ENCODE data around the gene ACSBG1.

ACSBG1 gene

DNA sequence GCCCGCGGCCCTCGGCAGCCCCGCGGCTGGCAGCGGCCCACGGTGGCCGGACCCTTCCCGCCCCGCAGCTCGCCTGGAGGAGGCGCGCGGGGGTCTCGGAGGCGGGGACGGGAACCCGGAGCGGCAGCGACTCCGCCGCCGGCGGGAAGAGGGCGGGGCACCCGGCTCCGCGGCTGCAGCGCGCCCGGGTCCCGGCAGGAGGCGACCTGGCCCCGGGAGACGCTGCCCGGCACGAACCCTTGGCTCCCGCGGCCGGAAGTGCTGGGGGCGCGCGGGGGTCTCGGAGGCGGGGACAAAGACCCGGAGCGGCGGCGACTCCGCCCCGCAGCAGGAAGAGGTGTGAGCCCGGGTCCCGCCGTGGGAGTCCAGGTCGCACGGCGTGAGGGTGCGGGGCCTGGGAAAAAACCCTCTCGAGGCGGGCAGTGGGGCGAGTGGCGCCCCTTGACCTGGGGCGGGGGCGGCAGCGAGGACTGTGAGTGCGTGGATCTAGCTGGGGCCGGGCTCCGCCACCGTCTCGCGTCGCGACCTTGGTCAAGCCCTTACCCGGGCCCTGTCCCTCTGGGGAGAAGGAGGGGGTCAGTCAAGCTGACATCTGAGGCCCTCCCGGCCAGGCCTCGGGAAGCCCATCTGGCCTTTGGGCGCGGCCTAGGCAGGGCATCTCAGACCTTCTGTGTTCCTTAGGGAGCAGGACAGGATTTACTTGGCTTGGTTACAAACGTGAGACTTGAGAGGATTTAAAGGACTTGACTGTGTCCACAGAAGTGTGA lies 102.9 kb downstream of the ACSBG1 start, which contains the start of gene CIB2:
Gene CIB2 (minus strand): TSS at position 151 of the 767 bp plus-strand sequence. CDS start 230 bp downstream, outside the sequence.
- no peak for TF ChIP-seq Cebpa-rat (IDR thresholded peaks at IDR 0.05)
- Histone ChIP-seq H3K27ac (peak within 1 kb of the TSS; percentile 91), H4K20me1 (no peaks in the 10 kb centered on the region), H3K4me1 (peaks cover 16% of the 10 kb centered on the region), H3K4me3 (peak within 1 kb of the TSS; percentile 86), H3K9me3 (no peaks in the 10 kb centered on the region), H3K9ac (peak within 1 kb of the TSS; percentile 93), H3K36me3 (no peaks in the 10 kb centered on the region), H3K27me3 (no peaks in the 10 kb centered on the region), H3K4me2 (peak within 1 kb of the TSS; percentile 100)

DNA sequence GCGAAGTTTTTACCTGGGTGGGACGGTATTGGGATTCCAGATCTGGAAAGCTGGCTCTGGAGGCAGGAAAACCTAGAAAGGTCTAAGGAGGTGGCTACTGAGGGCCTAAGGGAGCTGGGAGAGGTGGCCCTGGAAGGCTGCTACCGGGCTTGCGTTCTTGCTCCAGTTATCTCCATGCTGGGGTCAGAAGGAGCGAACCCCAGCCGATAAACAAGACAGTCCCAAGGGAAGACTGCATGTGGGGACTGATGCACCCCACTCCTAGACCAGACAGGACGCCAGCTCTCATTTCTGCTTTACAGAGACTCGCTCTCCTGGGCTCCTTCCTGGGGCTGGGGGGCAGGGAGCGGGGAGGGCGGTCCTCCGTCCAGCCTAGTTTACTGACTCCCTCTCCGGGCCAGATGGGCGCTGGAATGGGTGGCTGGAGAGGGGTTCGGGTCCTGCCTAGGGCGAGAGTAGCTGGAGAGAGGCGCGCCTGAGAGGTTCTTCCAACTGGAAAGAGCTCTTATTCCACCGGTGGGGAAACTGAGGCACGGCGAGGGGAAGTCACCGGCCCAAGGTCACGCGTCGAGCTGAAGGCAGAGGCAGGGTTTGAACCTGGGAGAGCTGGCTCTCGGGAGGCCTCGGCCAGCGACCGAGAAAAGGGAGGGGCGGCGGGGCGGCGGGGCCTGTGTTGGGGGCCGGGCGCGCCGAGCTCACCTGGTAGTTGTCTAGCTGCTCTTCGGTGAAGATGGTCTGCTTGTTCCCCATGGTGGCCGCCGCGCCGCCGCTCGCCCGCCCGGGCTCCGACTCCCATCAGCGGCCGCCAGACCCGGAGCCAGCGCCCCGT lies 103.7 kb downstream of the ACSBG1 start:
- Histone ChIP-seq H3K9me3 (no peaks in the 10 kb centered on the region), H3K27me3 (no peaks in the 10 kb centered on the region), H3K36me3 (no peaks in the 10 kb centered on the region), H4K20me1 (no peaks in the 10 kb centered on the region), H3K27ac (peak overlapping the region; percentile 91; the same call in 1 of the 2 replicates), H3K9ac (peak overlapping the region; percentile 93; the same call in 1 of the 2 replicates), H3K4me1 (peaks cover 16% of the 10 kb centered on the region), H3K4me2 (peak overlapping the region; percentile 100), H3K4me3 (peak overlapping the region; percentile 86)
- TF ChIP-seq Cebpa-rat (IDR thresholded peaks at IDR 0.05), result no peak

DNA sequence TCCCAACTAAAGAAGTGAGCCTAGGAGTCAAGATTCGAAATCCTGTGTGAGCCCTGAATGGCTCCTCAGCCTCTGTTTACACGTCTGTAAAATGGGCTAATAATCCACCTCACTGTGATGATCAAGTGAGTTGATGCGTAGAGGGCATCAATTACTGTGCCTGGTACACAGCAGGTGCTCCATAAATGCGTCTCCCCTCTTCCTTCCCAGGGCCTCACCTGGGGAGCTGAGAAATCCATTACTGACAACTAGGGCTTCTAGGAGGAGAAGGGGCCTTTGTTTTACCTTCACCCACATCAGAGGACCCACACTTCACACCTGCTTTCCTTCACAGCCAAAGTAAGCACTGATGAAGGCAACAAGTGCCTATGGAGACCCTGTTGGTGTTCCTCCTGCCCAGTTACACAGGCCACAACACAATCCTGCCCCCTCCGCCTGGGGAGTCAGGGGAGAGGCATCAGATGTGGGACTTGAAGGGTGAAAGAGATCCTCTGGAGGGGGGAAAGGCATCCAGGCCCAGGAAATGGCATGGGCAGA lies 104.5 kb downstream of the ACSBG1 start:
- Histone ChIP-seq H4K20me1 (no peaks in the 10 kb centered on the region), H3K27ac (no peak overlapping the region), H3K27me3 (no peaks in the 10 kb centered on the region), H3K36me3 (no peaks in the 10 kb centered on the region), H3K9me3 (no peaks in the 10 kb centered on the region), H3K4me3 (no peak overlapping the region), H3K4me1 (peaks cover 16% of the 10 kb centered on the region), H3K4me2 (no peak overlapping the region), H3K9ac (no peak overlapping the region)
- no peak for TF ChIP-seq Cebpa-rat (IDR thresholded peaks at IDR 0.05)

DNA sequence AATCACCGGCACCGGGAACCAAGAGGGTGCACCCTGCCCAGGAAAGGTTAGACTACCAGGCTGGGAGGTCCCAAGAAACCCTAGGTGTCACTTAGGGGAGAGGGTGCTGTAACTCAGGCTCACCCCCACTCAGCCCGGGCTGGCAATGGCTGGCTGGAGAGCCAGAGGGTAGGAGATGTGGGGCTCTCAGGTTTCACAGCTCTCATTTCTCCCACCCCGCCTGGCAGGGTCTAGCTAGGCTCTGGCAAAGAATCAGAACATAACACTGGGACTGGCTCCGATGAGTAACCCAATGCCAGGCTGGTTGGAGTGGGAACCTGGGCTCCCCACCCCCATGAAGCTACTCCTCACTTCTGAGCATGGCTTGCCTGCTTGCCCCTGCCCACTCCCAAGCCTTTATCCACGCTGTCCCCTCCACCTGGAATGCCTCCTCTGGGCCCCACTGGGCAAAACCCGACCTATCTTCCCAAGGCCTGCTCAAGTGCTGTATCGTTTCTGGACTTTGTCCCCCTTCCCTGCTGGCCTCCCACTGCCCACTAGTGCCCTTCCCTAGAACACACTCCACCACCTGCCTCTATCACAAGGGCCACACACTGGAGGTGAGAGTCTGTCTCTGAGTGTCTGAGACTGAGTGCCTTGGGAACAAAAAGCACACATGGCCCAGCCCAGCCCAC lies 105.2 kb downstream of the ACSBG1 start:
- TF ChIP-seq Cebpa-rat (IDR thresholded peaks at IDR 0.05), result no peak
- Histone ChIP-seq H3K4me2 (no peak overlapping the region), H3K4me1 (peaks cover 16% of the 10 kb centered on the region), H3K9ac (no peak overlapping the region), H3K4me3 (no peak overlapping the region), H3K9me3 (no peaks in the 10 kb centered on the region), H3K27me3 (no peaks in the 10 kb centered on the region), H3K27ac (no peak overlapping the region), H4K20me1 (no peaks in the 10 kb centered on the region), H3K36me3 (no peaks in the 10 kb centered on the region)

DNA sequence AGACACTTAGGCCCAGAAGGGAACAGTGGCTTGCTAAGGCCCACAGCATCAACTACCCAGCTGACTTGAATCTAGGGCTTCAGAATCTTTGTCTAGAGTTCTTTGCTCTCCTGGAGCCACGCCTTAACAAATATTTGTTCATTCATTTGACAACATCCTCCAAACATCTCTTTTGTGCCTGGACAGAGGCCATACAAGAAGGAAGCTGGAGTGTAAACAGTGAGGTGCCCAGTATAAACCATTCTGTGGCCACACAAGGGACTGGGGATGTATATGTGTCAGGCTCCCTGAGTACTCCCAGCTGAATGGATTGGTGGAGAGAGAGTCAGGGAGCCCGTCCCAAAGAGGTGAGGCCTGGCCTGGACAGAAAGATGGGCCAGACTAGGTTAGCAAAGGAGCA lies 106.5 kb downstream of the ACSBG1 start:
- H3K4me2 ChIP-seq, result no peak overlapping the region
- H3K9ac ChIP-seq, result no peak overlapping the region
- H4K20me1 ChIP-seq, result no peaks in the 10 kb centered on the region
- no peak overlapping the region for H3K27ac ChIP-seq
- peaks cover 15% of the 10 kb centered on the region for H3K4me1 ChIP-seq
- no peaks in the 10 kb centered on the region for H3K27me3 ChIP-seq
- no peaks in the 10 kb centered on the region for H3K36me3 ChIP-seq
- TF ChIP-seq Cebpa-rat (IDR thresholded peaks at IDR 0.05), result no peak
- H3K9me3 ChIP-seq, result no peaks in the 10 kb centered on the region
- no peak overlapping the region for H3K4me3 ChIP-seq

DNA sequence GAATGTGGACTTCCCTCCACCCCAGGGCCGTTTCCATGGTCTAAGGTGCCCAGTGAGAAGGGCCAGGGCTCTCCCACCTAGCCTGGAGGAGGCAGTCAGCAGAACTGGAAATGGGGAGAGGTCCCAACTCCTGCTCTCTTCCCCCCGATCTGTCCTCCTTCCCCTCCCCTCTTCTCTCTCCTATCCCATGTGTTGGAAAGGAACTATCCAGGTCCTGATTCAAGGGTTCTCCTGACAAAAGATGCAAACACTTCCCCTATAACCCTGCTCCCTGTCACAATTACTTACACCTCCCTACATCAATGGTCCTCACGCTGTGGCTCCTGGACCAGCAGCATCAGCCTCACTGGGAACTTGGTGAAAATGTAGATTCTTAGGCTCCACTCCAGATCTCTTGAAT lies 109.1 kb downstream of the ACSBG1 start:
- H3K4me1 ChIP-seq, result no peaks in the 10 kb centered on the region
- H3K27me3 ChIP-seq, result no peaks in the 10 kb centered on the region
- H3K4me3 ChIP-seq, result no peak overlapping the region
- H3K36me3 ChIP-seq, result no peaks in the 10 kb centered on the region
- no peaks in the 10 kb centered on the region for H3K9me3 ChIP-seq
- H3K27ac ChIP-seq, result no peak overlapping the region
- no peak overlapping the region for H3K4me2 ChIP-seq
- TF ChIP-seq Cebpa-rat (IDR thresholded peaks at IDR 0.05), result no peak
- no peak overlapping the region for H3K9ac ChIP-seq
- H4K20me1 ChIP-seq, result no peaks in the 10 kb centered on the region

DNA sequence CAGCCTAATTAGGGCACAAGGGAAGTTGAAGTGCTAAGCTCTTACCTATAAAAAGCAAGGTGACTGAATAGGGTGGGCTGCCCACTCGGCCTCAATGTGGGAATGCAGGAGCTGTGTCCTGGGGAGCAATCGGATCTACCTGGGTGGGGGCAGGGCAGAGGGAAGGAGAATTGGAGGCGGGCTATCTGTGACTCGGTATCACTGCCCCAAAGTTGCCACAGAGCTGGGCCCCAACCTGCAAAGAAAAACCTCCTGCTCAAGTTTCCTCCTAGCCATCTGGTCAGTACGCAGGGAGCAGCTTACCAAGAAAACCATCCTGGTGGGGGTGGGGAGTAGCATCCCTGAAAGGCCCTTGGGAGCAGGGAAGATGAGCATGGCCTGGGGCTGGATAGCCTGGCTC lies 113.8 kb downstream of the ACSBG1 start:
- Histone ChIP-seq H3K36me3 (no peaks in the 10 kb centered on the region), H3K9ac (no peak overlapping the region), H4K20me1 (no peaks in the 10 kb centered on the region), H3K27ac (no peak overlapping the region), H3K27me3 (no peaks in the 10 kb centered on the region), H3K4me2 (no peak overlapping the region), H3K4me3 (no peak overlapping the region), H3K9me3 (no peaks in the 10 kb centered on the region), H3K4me1 (no peaks in the 10 kb centered on the region)
- TF ChIP-seq Cebpa-rat (IDR thresholded peaks at IDR 0.05), result no peak

All from BLaER1 (cell line).